Naive thymus-derived CD8-positive, alpha-beta T cell (primary cell): ENCODE data around the gene CDYL. TPM values are rescaled to one million over a fixed set of nuclear protein-coding genes. Genes with fewer than 3 reads are reported as not detected.

Source experiments
- ATAC-seq, 2 donors: fragments of 150-1000 bp; cut with Tn5 transposase in 1 of 2; sonication (Bioruptor Pico), chemical (Tn5 transposase) in 1 of 2; 1 replicate in 1 of 2; 2 replicates in 1 of 2; pipeline ENCODE4 v1.10.0; 2021; ENCODE audit warnings: mild to moderate bottlenecking in 2 of 2, moderate library complexity in 2 of 2
- POLR2A ChIA-PET: fragments of 350-600 bp; sonication (Branson Sonifier 250); formaldehyde crosslinking; loops from one replicate; lab custom pipeline; 2021; ENCODE audit warnings: antibody characterized with exemption; lab: Charles Lee
- DNase-seq, 10 donors: peaks; one replicate each; pipeline versions ENCODE4 v3.0.0 to v3.0.0-alpha.2; 2020 to 2022
- H3K27ac Mint-ChIP-seq, 10 donors: one replicate each; pipeline ENCODE4 v1.8.0; 2020 to 2022; ENCODE audit warnings: mild to moderate bottlenecking in 10 of 10, mixed read lengths in 10 of 10, moderate library complexity in 4 of 10, inconsistent platforms in 1 of 10
- H3K27me3 Mint-ChIP-seq, 5 donors: one replicate each; pipeline ENCODE4 v1.8.0; 2021 to 2022; ENCODE audit warnings: mixed read lengths in 5 of 5
- H3K36me3 Mint-ChIP-seq, 3 donors: one replicate each; pipeline ENCODE4 v1.8.0; 2020 to 2022; ENCODE audit warnings: mixed read lengths in 3 of 3, mild to moderate bottlenecking in 2 of 3, inconsistent platforms in 1 of 3
- H3K4me1 Mint-ChIP-seq, 4 donors: one replicate each; pipeline ENCODE4 v1.8.0; 2021 to 2022; ENCODE audit warnings: mixed read lengths in 4 of 4
- H3K4me3 Mint-ChIP-seq, 10 donors: one replicate each; pipeline ENCODE4 v1.8.0; 2020 to 2022; ENCODE audit warnings: mild to moderate bottlenecking in 10 of 10, mixed read lengths in 10 of 10, moderate library complexity in 6 of 10, inconsistent platforms in 1 of 10
- H3K9me3 Mint-ChIP-seq, 9 donors: one replicate each; pipeline ENCODE4 v1.8.0; 2020 to 2022; ENCODE audit warnings: mixed read lengths in 9 of 9, mild to moderate bottlenecking in 3 of 9, inconsistent platforms in 1 of 9, moderate library complexity in 1 of 9
- polyA plus RNA-seq, 3 donors: library from polyadenylated mRNA; unstranded; fragments of 300-500 nt; fragmentation: Illumina TruSeq; gene quantifications; one replicate each; pipeline ENCODE4 v1.2.3, GENCODE V29; 2021
- total RNA-seq, 8 experiments: library from RNA in 2 of 8; stranded (reverse) in 2 of 8; gene quantifications; one replicate each; pipeline ENCODE4 v1.2.3 and lab custom pipeline; 2021 to 2026

Gene CDYL
- total and polyA plus RNA-seq, 5 experiments from 2014 or later: 5.6 to 49.3 (median 6.1) TPM

DNA sequence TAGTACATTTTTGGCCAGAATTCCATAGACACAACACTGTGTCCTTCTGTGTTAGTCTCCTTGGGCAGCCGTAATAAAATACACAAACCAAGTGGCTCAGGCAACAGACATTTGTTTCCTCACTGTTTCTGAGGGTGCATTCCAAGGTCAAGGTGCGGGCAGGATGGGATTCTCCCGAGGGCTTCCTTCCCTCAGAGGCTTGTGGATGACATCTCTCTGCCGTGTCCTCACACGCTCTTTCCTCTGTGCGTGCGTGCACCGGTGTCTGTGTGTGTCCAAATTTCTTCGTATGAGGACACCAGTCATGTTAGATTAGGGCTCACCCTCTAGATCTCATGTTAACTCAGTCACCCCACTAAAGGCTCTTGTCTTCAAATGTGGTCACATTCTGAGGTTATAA, 30.6 kb downstream of the CDYL start:
- POLR2A ChIA-PET: interaction anchor here (0.7 kb wide), 1 partner anchor 197 kb away, joined by 4 read pairs; no protein-coding TSS in a partner anchor
- no peaks in the 10 kb centered on the region for H3K27me3 Mint-ChIP-seq
- H3K27ac Mint-ChIP-seq: no peak overlapping the region
- H3K36me3 Mint-ChIP-seq: peaks cover 3 to 11% (median 5%) of the 10 kb centered on the region in 3 donors
- H3K4me3 Mint-ChIP-seq: peak overlapping the region in 1 of 10 donors; percentile 44
- peaks cover 31 to 92% (median 83%) of the 10 kb centered on the region in 4 donors for H3K4me1 Mint-ChIP-seq
- peaks cover 0 to 13% (median 5%) of the 10 kb centered on the region in 9 donors for H3K9me3 Mint-ChIP-seq
- ATAC-seq: no peak
- no peak for DNase-seq

DNA sequence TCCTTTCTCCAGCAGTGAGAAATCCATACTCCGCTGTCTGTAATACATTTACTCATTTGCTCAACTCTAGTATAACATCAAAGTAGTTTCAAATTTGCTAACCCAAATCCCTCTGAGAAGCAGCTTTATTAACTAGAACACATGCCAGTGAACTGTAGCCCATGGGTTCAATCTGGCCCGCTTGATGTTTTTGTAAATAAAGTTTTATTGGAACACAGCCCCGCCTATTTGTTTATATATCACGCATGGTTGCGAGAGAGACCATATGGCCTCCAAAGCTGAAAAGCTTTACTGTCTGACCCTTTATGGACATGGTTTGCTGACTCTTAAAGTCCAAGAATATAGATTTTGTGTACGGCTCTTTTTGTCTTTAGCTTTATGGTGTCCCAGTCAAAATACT, 32.2 kb downstream of the CDYL start:
- Mint-ChIP-seq H3K9me3 (peaks cover 0 to 13% (median 5%) of the 10 kb centered on the region in 9 donors), H3K27me3 (no peaks in the 10 kb centered on the region), H3K27ac (no peak overlapping the region), H3K4me1 (peaks cover 36 to 92% (median 83%) of the 10 kb centered on the region in 4 donors), H3K36me3 (peaks cover 3 to 11% (median 5%) of the 10 kb centered on the region in 3 donors), H3K4me3 (peak overlapping the region in 1 of 10 donors; percentile 9)
- ATAC-seq: no peak
- POLR2A ChIA-PET: no interaction called here
- no peak for DNase-seq

DNA sequence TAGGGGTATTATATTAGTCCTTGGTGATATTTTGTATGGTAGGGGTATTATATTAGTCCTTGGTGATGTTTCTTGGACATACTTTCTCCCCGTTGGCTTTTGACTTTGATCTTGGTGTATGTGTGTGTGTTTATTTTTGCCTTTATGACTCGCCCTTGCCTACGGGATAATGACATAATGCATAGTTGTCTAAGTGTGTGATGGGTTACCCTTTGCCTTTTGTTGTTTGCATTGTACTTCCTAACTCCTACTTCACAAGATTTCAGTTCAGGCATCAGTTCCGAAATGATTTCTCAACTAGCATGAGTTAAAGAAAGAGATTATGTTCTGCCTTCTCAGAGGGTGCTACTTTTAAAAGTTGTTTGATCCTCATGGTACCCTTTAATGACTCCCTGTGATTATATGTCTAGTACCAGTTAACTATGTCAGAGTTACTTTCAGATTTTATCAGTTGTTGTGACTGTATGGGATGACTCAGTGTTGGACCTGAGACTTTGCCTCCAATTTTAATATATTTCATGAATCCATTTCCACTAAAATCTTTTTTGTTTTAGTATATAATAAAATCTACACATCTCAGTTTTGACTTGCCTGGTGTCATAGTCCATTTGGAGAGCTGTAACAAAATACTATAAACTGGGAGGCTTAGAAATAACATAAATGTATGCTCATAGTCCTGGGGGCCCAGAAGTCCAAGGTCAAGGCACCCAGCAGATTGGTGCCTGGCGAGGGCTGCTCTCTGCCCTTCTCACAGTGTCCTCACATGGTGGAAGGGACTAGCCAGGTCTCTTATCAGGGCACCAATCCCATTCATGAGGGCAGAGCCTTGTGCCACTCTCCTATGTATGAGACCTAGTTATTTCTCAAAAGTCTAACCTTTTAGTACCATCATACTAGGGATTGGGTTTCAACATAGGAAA, 34.1 kb downstream of the CDYL start:
- H3K4me3 Mint-ChIP-seq: peak overlapping the region in 3 of 10 donors; percentile 13 to 51 (median 51)
- peak overlapping the region in 1 of 10 donors; percentile 14 for H3K27ac Mint-ChIP-seq
- no peaks in the 10 kb centered on the region for H3K27me3 Mint-ChIP-seq
- ATAC-seq: no peak
- H3K36me3 Mint-ChIP-seq: peaks cover 3 to 11% (median 5%) of the 10 kb centered on the region in 3 donors
- POLR2A ChIA-PET: interaction anchor here (1.0 kb wide), 1 partner anchor 36 kb away, joined by 3 read pairs; no protein-coding TSS in a partner anchor
- peaks cover 0 to 13% (median 5%) of the 10 kb centered on the region in 9 donors for H3K9me3 Mint-ChIP-seq
- H3K4me1 Mint-ChIP-seq: peaks cover 31 to 91% (median 82%) of the 10 kb centered on the region in 4 donors
- DNase-seq: no peak

DNA sequence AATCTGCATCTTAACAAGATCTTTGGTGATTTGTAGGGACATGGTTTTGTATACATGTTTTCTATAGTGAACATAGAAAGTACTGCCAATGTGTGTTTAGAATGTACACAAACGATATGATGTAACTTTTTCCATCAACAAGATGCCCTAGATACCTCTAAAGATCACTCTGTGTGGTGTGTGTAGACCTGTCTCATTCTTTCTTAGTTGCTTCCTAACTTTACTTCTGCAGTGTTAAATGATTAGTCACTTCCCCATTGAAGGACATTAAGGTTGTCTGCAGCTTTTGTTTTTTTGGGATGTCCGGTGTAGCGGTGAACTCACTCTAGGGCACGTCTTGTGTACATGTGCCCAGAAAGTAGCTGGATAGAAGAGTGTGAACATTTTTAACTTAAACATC, 35.9 kb downstream of the CDYL start:
- no peak for DNase-seq
- H3K4me1 Mint-ChIP-seq: peaks cover 22 to 82% (median 76%) of the 10 kb centered on the region in 4 donors
- no peak for ATAC-seq
- peak overlapping the region in 7 of 10 donors; percentile 11 to 65 (median 48) for H3K27ac Mint-ChIP-seq
- POLR2A ChIA-PET: interaction anchor here (1.0 kb wide), 1 partner anchor 18 kb away, joined by 4 read pairs; no protein-coding TSS in a partner anchor
- H3K4me3 Mint-ChIP-seq: peak overlapping the region in 8 of 10 donors; percentile 5 to 54 (median 33)
- H3K27me3 Mint-ChIP-seq: no peaks in the 10 kb centered on the region
- peaks cover under 1 to 11% (median 3%) of the 10 kb centered on the region in 3 donors for H3K36me3 Mint-ChIP-seq
- H3K9me3 Mint-ChIP-seq: peaks cover 0 to 13% (median 5%) of the 10 kb centered on the region in 9 donors

DNA sequence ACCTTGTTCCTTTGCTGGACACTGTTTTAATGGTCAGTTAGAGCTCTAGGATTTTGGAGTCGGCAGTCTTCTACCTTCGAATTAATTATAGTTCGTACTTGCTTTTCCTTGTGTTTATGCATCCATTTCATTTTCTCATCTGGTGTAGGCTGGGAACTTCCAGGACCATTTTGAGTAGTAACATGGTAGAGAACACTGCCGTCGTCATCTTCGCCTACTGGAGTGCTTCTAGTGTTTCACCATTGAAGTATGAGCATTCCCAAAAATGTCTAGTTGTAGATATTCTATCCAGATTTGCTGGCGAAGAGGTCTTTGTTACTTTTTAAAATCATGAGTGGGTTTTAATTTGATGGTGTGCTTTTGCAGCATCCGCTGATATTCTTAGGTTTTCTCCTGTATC, 36.9 kb downstream of the CDYL start:
- ATAC-seq (no peak), DNase-seq (no peak)
- H3K9me3 Mint-ChIP-seq: peaks cover 0 to 13% (median 5%) of the 10 kb centered on the region in 9 donors
- H3K36me3 Mint-ChIP-seq: peaks cover 0 to 8% (median 3%) of the 10 kb centered on the region in 3 donors
- H3K27me3 Mint-ChIP-seq: no peaks in the 10 kb centered on the region
- peak overlapping the region in 1 of 10 donors; percentile 20 for H3K27ac Mint-ChIP-seq
- peaks cover 22 to 82% (median 76%) of the 10 kb centered on the region in 4 donors for H3K4me1 Mint-ChIP-seq
- H3K4me3 Mint-ChIP-seq: peak overlapping the region in 4 of 10 donors; percentile 5 to 38 (median 24)
- POLR2A ChIA-PET: no interaction called here

DNA sequence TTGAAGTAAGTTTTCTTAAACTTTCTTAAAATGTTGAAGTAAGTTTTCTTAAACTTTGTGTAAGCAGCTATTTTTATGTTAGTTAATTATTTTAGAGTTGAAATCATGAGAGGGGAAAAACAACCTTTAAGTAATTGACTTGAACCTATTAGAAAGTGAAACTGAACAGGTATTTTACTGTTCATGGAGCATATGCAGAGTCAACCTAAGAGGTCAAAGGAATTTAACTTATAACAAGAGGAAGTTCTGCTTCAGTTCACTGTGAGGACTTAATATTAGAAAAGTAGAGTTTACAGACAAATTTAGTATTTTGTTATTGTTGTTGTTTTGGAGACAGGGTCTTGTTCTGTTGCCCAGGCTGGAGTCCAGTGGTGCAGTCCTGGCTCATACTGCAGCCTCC, 38.0 kb downstream of the CDYL start:
- peak overlapping the region in 1 of 10 donors; percentile 15 for H3K27ac Mint-ChIP-seq
- H3K9me3 Mint-ChIP-seq: peaks cover 0 to 10% (median 4%) of the 10 kb centered on the region in 9 donors
- H3K4me1 Mint-ChIP-seq: peaks cover 28 to 89% (median 75%) of the 10 kb centered on the region in 4 donors
- H3K27me3 Mint-ChIP-seq: no peaks in the 10 kb centered on the region
- DNase-seq (no peak), ATAC-seq (no peak)
- peak overlapping the region in 6 of 10 donors; percentile 14 to 47 (median 28) for H3K4me3 Mint-ChIP-seq
- H3K36me3 Mint-ChIP-seq: peaks cover 0 to 5% (median 3%) of the 10 kb centered on the region in 3 donors
- POLR2A ChIA-PET: no interaction called here

DNA sequence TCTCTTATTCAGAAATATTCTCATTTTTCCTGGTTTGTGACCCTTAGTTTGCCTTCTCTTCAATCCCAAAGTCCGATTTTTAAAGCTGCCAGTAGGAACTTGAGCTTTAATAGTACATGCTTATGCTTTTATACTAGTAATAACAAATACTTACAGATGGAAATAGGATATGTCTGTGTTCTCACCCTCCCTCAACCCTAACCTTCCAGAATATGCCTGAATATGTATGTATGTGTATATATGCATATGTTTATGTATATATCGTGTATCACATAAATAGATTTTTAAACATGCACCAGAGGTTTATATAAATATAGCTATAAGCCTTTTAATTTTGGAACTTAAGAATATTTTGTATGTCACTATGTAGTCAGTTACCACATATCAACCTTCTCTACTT, 38.8 kb downstream of the CDYL start:
- H3K4me1 Mint-ChIP-seq: peaks cover 33 to 93% (median 79%) of the 10 kb centered on the region in 4 donors
- ATAC-seq: no peak
- peaks cover 0 to 6% (median 2%) of the 10 kb centered on the region in 3 donors for H3K36me3 Mint-ChIP-seq
- peak overlapping the region in 6 of 10 donors; percentile 4 to 58 (median 40) for H3K4me3 Mint-ChIP-seq
- H3K27me3 Mint-ChIP-seq: no peaks in the 10 kb centered on the region
- H3K9me3 Mint-ChIP-seq: peaks cover 0 to 5% (median 1%) of the 10 kb centered on the region in 9 donors
- POLR2A ChIA-PET: no interaction called here
- no peak for DNase-seq
- H3K27ac Mint-ChIP-seq: peak overlapping the region in 4 of 10 donors; percentile 2 to 68 (median 20)

DNA sequence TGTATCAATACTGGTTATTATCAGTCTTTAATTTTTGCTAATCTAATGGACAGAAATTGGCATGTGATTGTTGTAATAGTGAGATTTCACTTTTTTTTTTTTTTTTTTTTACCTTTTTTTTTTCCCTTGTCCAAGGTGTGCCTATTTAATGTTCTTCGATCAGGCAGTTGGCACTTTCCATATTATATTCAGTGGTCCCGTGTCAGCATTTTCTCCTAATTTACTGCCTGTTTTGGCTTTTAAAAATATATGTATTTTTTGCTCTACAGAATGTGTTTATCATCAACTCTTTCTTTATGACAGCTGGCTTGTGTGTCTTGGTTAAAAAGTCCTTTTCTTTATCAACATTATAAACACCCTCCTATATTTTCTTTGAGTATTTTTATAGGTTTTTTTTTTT, 39.4 kb downstream of the CDYL start:
- Mint-ChIP-seq H3K4me3 (peak overlapping the region in 1 of 10 donors; percentile 4), H3K36me3 (peaks cover 0 to 7% (median 3%) of the 10 kb centered on the region in 3 donors), H3K4me1 (peaks cover 36 to 93% (median 80%) of the 10 kb centered on the region in 4 donors), H3K27me3 (no peaks in the 10 kb centered on the region), H3K27ac (no peak overlapping the region), H3K9me3 (peaks cover 0 to 3% (median 0%) of the 10 kb centered on the region in 9 donors)
- POLR2A ChIA-PET: interaction anchor here (0.8 kb wide), 1 partner anchor 229 kb away, joined by 3 read pairs; no protein-coding TSS in a partner anchor
- ATAC-seq (no peak), DNase-seq (no peak)

DNA sequence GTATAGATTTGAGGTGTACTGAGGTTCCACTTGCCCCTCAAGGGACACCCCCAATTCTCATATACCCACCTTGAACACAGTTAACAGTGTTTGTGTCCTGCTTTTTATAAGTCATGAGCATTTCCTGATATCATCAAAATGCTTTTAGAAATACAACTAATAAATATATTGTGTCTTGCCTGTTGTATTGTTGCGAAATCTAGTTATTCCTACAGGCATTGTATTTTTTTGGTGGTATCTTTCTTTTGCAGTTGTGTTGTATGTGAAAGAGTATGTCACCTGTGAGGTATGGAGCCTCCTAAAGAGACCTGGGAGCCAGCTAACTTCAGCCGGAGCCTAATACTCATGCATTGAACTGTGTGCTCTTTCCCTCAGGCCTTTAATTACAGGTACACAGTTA, 40.7 kb downstream of the CDYL start:
- POLR2A ChIA-PET: interaction anchor here (0.7 kb wide), 2 partner anchors 42 to 1445 kb away, joined by 3 to 4 read pairs; no protein-coding TSS in a partner anchor
- DNase-seq (no peak), ATAC-seq (no peak)
- H3K4me1 Mint-ChIP-seq: peaks cover 36 to 84% (median 75%) of the 10 kb centered on the region in 4 donors
- H3K27me3 Mint-ChIP-seq: no peaks in the 10 kb centered on the region
- H3K4me3 Mint-ChIP-seq: peak overlapping the region in 1 of 10 donors; percentile 22
- H3K27ac Mint-ChIP-seq: no peak overlapping the region
- H3K9me3 Mint-ChIP-seq: peaks cover 0 to 7% (median 0%) of the 10 kb centered on the region in 9 donors
- H3K36me3 Mint-ChIP-seq: peaks cover 0 to 11% (median 8%) of the 10 kb centered on the region in 3 donors

DNA sequence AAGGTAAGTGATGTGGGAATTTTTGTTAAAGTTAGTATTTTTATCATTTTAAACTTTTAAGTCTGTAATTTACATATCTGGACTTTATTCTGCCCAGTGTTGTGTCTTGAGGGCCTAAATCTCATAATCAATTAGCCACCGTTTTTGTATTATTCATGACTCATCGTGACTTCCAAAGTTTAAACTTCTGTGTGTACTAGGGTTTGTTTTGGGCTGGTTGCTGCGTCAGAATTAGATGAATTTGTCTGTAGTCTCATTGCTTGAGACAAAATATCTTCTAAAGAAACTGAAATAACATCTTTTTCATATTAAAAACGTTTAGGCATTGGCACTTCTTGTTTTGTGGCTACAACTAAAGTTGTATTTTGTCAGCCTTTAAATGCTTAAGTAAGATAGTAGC, 41.3 kb downstream of the CDYL start:
- peaks cover 2 to 11% (median 8%) of the 10 kb centered on the region in 3 donors for H3K36me3 Mint-ChIP-seq
- H3K4me3 Mint-ChIP-seq: no peak overlapping the region
- peaks cover 33 to 80% (median 74%) of the 10 kb centered on the region in 4 donors for H3K4me1 Mint-ChIP-seq
- H3K27ac Mint-ChIP-seq: peak overlapping the region in 1 of 10 donors; percentile 48
- POLR2A ChIA-PET: interaction anchor here (0.7 kb wide), 2 partner anchors 43 to 1446 kb away, joined by 3 to 4 read pairs; no protein-coding TSS in a partner anchor
- DNase-seq (no peak), ATAC-seq (no peak)
- no peaks in the 10 kb centered on the region for H3K27me3 Mint-ChIP-seq
- peaks cover 0 to 7% (median 0%) of the 10 kb centered on the region in 9 donors for H3K9me3 Mint-ChIP-seq

DNA sequence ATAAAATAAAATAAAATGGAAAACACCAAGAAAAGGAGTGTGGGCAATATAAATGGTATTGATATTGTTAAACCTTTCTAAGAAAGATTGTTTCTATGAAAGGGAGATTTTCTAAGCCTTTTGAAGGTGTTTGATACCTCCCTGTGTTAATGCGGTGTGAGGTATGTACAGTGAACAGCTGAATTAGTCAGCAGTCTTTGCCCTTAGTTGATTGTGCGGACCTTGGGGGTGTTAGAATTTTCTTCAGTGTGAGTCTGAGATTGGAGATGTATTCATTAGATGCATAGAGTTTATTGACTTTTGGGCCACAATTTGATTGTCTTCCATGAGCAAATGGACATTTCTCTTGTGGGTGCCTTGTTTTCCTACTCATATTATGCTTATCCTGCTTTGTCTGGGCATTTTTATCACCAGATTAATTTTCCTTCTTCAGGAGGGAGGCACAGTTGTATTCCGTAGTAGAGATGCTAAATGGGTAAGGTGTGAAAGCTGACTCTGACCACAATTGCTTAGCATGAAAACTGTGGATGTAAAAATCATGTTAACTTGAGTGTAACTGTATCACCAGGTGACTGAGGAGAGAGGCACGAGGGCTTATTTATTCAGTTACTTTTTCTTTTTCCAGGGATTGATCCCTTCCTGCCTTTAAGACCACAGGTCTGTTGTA, 42.2 kb downstream of the CDYL start:
- Mint-ChIP-seq H3K4me3 (peak overlapping the region in 5 of 10 donors; percentile 0 to 19 (median 15)), H3K27me3 (no peaks in the 10 kb centered on the region), H3K36me3 (peaks cover 2 to 18% (median 8%) of the 10 kb centered on the region in 3 donors), H3K9me3 (peaks cover 0 to 9% (median under 1%) of the 10 kb centered on the region in 9 donors), H3K4me1 (peaks cover 26 to 76% (median 71%) of the 10 kb centered on the region in 4 donors), H3K27ac (peak overlapping the region in 2 of 10 donors; percentile 13 to 60)
- ATAC-seq: no peak
- POLR2A ChIA-PET: no interaction called here
- no peak for DNase-seq
